GM18519 (cell line): Measurements from ENCODE around the gene ARID3B.
"Not testable (repeated sequence)": the region's sequence is repeated elsewhere in the genome, so short reads cannot be mapped to it uniquely, and the experiment has no call there.

ENCODE experiments used
- ATAC-seq: cut with Tn5 transposase; IDR thresholded peaks from one replicate; pipeline ENCODE4 v1.9.1; 2021; ENCODE audit warnings: mild to moderate bottlenecking, moderate library complexity; ENCODE audit not compliant: unreplicated experiment, low FRiP score

ARID3B gene

DNA sequence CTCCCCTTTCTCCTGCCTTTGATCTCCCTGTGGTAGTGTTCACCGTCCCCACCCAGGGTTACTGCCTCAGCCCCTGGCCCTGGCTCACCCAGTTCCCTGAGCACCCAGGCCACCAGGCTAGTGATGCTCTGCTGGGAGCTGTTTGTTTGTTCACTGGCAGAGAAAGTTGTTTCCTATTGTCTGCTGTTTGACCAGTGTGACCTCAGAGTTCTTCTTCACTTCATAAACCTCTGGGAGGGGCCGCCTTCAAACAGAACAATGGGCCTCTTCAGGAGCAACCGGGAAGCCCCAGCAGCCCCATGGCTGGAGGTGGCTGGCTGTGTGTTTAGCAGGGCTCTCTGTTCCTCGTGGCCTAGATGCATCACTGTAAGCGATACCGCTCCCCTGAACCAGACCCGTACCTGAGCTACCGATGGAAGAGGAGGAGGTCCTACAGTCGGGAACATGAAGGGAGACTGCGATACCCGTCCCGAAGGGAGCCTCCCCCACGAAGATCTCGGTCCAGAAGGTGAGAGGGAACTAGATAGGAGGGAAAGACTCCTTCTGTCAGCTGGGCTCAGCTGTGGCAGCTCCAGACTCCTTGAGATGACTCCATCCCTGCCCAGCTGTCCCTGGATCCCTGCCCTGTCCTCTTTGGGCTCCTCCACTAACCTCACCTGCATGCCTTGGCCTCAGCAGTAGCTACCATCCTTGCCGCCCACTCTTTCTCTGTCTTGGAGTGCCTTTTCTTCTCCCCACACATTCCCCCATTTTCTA lies 78.0 kb downstream of the ARID3B start:
- no peak for ATAC-seq

- ATAC-seq = no peak
Observed at GRCh38 chr15:74619916-74620635, 79.1 kb downstream of the ARID3B start.

DNA sequence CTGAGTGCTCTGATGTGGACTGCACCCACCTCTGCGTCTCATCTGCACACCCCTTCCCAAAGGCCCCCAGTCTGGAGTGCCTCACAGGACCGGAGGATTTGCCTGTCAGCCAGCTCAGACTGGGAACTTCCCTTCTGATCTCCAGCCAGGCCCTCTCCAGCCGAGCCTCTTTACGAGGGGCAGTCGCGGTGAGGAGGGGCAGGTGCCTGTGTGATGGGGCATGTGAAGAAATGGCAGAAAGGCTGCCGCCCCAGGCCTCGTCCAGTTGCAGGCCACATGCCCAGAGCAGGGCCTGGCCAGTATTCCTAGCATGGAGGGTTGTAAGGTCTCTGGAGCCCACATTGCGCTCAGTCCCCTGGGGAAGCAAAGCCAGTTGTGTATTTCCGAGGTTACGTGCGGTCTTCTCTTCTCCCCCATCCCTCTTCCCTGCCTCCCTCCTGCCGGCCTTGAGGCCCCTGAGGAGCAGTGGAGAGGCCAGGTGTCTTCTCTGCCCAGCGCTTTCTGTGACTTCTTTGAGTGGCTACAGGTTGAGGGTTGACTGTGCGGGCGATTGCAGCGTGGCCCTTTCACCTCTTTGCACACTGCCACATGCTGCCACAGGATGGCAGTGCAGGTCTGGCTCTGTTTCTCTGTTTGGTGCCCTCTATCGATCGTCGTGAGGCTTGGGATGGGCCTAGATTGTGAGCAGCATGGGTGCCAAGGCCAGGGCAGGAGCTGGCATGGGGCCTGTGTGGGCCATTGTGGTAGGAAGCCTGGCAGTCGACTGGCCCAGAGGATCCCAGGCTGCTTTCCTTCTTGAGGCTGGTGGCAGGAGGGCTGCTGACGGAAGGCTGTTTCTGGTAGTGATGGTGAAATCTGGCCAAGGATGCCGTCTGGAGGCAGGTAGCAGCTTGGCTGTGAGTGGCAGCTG lies 79.9 kb downstream of the ARID3B start:
- ATAC-seq = no peak

DNA sequence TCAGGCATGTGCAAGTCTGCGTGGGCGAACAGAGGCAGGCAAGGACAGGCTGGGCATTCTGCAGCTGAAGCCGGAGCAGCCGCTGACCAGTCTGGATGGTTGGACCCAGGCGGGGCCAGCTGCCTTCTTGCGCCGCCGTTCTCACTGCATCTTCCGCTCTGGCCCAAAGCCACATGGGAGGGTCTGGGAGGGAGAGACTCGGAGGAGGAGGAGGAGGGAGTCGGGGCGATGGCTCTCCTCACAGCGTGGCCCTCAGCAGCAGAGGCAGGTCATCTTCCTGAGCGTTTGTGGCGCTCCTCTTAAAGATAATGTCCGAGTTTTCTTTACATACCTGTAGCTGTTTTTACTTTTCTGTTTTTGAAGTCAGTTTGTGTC lies 80.5 kb downstream of the ARID3B start:
- no peak for ATAC-seq

DNA sequence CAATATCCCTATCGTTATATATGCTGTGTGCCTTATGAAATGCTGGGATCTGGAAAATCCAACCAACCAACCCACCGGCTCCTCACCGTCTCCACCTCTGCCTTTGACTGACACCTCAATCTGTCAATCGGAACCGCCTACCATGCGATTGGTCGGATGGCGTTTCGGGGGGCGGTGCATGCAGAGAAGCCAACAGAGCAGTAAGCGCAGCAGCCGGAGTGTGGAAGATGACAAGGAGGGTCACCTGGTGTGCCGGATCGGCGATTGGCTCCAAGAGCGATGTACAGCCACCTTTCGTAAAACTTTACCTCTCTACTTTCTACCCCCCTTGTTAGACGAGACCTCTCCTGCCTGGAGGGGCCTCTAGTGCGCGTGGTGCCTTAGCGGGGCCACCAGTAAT lies 80.9 kb downstream of the ARID3B start:
- no peak for ATAC-seq

DNA sequence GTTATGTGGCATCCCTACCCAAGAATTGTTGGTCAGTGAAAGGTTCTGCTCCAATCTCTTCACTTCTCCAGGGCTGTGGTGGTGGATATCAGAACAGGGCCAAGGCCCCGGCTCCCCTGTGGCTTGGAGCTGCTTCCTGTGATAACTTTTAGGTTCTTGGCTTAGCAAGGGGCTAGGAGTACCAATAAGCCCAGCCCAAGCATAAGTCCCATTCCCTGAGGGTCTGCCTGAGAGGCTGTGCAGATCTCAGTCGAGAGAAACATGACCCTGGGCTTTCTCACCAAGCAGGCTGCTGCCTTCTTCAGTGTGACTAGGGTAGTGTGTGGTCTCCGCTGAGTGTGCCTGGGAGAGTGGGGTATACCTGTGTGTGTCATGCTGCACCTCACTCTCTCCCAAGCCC lies 81.7 kb downstream of the ARID3B start:
- ATAC-seq = no peak

- no peak for ATAC-seq
Observed at GRCh38 chr15:74624020-74624602, 83.1 kb downstream of the ARID3B start.

GRCh38 chr15:74625693-74626092 lies 84.7 kb downstream of the ARID3B start:
- ATAC-seq = no peak

DNA sequence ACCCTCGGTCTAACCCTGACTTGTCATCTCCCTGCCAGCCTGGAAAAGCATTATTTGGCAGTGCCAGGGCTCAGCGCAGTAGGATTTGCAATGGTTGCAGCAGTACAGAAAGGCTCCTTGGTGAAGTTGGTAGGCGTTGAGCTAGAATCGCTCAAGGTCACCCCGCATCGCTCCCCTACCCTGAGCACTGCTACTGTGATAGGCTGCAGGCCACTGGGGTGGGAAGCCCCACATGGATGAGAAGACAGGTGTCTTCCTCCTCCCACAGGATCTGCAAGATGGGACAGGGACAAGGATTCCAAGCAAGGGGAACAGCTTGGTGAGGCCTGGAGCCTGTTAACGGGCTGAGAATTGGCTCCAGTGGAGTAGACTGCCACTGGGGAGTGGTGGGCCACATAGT lies 85.3 kb downstream of the ARID3B start:
- no peak for ATAC-seq

- ATAC-seq = no peak
Observed at GRCh38 chr15:74626752-74627692, 86.0 kb downstream of the ARID3B start.

DNA sequence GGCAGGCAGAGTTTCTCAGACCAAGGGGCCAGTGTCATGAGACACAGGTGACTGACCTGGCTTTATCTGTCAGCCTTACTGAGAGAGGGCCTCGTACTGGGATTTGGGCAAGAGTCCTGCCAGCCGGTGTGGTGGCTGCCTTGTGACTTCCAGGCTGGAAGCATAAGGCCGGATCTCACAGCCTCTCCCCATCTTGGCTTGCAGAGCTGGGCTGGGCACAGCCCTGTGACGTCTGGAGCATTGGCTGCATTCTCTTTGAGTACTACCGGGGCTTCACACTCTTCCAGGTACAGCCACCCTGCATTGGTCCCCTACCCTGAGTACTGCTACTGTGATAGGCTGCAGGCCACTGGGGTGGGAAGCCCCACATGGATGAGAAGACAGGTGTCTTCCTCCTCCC lies 86.7 kb downstream of the ARID3B start:
- no peak for ATAC-seq

DNA sequence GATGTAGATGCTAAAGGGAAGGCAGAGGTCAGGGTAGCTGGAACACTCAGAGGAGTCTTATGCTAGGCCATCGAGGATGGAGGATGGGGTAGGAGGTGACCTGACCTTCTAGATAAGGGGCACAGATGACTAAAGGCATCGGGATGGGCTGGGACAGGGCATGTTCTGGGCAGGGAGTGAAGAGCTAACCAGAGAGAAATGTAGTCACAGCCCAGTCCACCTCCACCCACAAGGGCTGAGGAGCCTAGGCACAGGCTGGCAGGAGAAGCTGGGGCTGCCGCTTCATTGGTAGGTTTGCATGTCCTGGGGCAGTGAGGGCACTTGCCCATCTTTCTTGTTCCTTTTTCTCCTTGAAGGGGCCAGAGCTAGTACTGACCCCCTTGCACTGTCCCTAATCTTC lies 87.2 kb downstream of the ARID3B start:
- no peak for ATAC-seq

DNA sequence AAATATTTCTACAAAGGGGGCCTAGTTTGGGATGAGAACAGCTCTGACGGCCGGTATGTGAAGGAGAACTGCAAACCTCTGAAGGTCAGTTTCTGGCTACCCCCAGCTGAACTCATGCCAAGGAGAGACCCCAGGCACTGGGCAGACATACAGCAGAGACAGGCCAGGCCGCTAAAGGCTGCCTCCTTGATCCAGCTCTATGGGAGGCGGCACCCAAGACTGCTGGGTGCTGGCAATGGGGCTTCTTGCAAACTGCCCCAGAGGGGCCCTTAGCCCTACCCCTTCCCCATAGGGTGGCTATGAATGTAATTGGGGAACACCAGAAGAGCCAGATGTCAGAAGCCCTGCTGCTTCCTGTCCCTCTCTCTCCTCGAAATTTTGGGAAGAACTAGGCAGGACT lies 87.9 kb downstream of the ARID3B start:
- ATAC-seq = no peak

GRCh38 chr15:74629696-74630095 lies 88.7 kb downstream of the ARID3B start:
- not testable (repeated sequence) for ATAC-seq

GRCh38 chr15:74630284-74631086 lies 89.5 kb downstream of the ARID3B start:
- no peak for ATAC-seq

DNA sequence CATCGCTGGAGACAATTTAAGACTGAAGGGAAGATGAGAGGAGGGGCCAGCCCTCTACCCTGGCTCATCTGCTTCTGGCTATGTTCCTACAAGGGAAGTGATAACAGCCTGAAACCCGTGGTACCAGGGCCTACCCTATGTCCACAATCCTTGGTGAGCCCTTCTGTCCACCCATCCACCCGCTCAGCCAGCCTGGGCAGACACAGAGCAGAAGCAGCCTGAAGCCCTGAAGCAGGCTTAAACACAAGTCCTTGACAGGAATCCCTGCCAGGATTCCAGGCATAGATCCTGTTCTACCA lies 90.0 kb downstream of the ARID3B start:
- no peak for ATAC-seq

- no peak for ATAC-seq
Observed at GRCh38 chr15:74631408-74631807, 90.4 kb downstream of the ARID3B start.

DNA sequence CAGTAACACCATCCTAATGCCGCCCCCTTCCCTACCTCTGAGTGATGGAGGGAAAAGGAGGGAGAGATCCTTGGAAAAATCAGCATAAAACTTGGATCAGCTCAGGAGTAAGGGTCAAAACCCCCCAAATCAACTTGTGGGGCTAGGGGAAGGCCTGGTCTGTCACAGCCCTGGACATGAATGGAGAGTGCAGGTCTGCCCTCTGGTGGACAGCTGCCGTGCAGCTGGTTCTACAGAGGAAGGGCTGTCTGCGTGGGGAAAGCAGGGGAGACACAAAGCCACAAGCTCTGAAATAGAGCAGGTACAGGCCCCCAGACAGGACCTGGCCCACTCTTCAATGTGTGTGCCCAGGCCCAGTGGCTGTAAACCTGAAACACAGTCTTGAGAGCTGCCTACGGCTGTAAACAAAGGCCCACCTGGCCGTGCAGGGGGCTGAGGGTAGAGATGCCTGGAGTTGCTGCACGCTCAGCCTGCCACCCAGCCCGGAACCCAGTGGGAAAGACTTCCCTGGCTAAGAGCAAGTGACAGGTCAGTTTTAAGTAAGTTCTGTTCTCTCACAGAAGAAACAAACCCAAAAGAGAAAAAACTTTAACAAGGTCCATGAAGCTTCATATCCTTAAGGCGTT lies 91.0 kb downstream of the ARID3B start:
- ATAC-seq = no peak

- no peak for ATAC-seq
Observed at GRCh38 chr15:74632601-74633000, 91.6 kb downstream of the ARID3B start.
